ENCODE results near the gene MDC1. TPM values are rescaled to one million over a fixed set of nuclear protein-coding genes. Genes with fewer than 3 reads are reported as not detected.

The MDC1 gene
- total and polyA plus RNA-seq, 10 donors = 7.8 to 47.7 (median 22.1) TPM

DNA sequence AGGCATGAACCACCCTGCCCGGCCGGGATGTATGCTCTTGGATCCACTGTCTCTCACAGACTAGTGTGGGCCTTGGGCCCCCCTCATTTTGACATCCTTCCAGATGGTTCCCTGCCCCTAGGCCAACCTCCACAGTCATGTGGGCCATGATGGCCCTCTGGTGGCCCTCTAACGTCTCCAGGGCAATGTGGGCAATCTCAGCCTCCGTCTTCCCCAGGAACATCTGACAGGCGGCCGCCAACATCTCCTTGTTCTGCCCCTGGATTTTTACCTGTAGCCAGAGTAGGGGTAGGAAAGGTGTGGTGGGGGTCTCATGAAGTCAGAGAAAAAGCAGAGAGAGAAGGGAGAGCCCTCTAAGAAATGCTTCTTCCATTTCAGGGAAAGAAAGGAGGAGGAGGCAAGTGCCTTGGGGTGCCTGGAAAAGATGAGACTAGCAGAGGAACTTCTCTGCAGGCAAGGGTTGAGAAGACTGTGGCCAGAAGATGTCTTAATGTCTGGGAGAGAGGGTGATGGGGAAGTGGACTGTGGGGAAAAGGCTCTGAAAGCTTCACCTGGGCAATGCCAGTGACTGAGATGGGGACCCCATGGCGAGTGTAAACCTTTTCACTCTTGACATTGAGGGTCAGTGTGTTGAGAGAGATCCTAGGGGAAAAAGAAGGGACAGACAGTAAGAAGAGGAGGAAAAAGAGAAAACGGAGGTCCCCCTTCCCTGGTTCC lies 24.1 kb upstream of the MDC1 start:
- intact Hi-C loops (cut with DNase I; ENCODE audit: low total_unique reads) = loop anchor here (5.0 to 10.0 kb wide), 2 partner anchors 81 to 344 kb away; no protein-coding TSS in a partner anchor
- 69 to 78% (median 76%) methylated on average over 8 of the region's 8 CpGs for WGBS, 5 donors
- H3K4me3 ChIP-seq = peak overlapping the region; percentile 74 to 94 (median 87)
- peak overlapping the region; percentile 89 to 98 (median 94) for H3K27ac ChIP-seq
- no peak for DNase-seq
- TF ChIP-seq POLR2AphosphoS5 (IDR thresholded peaks at IDR 0.05) (no peak), POLR2A (IDR thresholded peaks at IDR 0.05) (no peak)
- TF ChIP-seq, protein P1, sequence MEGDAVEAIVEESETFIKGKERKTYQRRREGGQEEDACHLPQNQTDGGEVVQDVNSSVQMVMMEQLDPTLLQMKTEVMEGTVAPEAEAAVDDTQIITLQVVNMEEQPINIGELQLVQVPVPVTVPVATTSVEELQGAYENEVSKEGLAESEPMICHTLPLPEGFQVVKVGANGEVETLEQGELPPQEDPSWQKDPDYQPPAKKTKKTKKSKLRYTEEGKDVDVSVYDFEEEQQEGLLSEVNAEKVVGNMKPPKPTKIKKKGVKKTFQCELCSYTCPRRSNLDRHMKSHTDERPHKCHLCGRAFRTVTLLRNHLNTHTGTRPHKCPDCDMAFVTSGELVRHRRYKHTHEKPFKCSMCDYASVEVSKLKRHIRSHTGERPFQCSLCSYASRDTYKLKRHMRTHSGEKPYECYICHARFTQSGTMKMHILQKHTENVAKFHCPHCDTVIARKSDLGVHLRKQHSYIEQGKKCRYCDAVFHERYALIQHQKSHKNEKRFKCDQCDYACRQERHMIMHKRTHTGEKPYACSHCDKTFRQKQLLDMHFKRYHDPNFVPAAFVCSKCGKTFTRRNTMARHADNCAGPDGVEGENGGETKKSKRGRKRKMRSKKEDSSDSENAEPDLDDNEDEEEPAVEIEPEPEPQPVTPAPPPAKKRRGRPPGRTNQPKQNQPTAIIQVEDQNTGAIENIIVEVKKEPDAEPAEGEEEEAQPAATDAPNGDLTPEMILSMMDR (IDR thresholded peaks at IDR 0.05 in 8 of 11, conservative IDR thresholded peaks at IDR 0.05 in 3 of 11) = no peak
- H3K36me3 ChIP-seq = peaks cover 5 to 54% (median 33%) of the 10 kb centered on the region in 6 donors
- H3K9me3 ChIP-seq = no peaks in the 10 kb centered on the region
- H3K4me1 ChIP-seq = peaks cover 36 to 93% (median 80%) of the 10 kb centered on the region in 6 donors
- H3K27me3 ChIP-seq (replicated peaks in 1 of 7) = no peaks in the 10 kb centered on the region

DNA sequence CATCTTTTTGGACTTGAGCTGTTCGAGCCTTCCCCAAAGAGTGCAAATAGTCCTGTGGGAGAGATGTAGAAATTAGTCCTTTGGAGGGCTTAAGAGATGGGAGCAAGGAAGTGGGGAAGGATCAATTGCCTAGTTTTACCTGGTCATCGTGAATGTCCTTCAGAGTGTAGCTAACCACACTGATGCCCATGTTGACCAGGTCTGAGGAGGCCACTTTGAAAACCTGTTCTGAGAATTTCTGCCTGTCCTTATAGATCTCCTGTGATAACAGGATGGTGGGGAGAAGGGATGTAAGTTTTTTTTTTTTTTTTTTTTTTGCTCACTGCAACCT lies 23.4 kb upstream of the MDC1 start:
- TF ChIP-seq POLR2A (IDR thresholded peaks at IDR 0.05) (no peak), POLR2AphosphoS5 (IDR thresholded peaks at IDR 0.05) (no peak)
- TF ChIP-seq, protein P1 (IDR thresholded peaks at IDR 0.05 in 8 of 11, conservative IDR thresholded peaks at IDR 0.05 in 3 of 11) = no peak
- Histone ChIP-seq H3K4me1 (peaks cover 43 to 99% (median 88%) of the 10 kb centered on the region in 6 donors), H3K27me3 (replicated peaks in 1 of 7) (no peaks in the 10 kb centered on the region), H3K36me3 (peaks cover 5 to 61% (median 36%) of the 10 kb centered on the region in 6 donors), H3K4me3 (peak overlapping the region in 1 of 8 donors; percentile 74), H3K9me3 (no peaks in the 10 kb centered on the region), H3K27ac (peak overlapping the region in 7 of 8 donors; percentile 4 to 98 (median 94))
- DNase-seq = no peak
- 86 to 98% (median 87%) methylated on average over 2 of the region's 2 CpGs for WGBS, 5 donors
- intact Hi-C loops (cut with DNase I; ENCODE audit: low total_unique reads) = loop anchor here (5.0 to 10.0 kb wide), 2 partner anchors 82 to 344 kb away; no protein-coding TSS in a partner anchor

DNA sequence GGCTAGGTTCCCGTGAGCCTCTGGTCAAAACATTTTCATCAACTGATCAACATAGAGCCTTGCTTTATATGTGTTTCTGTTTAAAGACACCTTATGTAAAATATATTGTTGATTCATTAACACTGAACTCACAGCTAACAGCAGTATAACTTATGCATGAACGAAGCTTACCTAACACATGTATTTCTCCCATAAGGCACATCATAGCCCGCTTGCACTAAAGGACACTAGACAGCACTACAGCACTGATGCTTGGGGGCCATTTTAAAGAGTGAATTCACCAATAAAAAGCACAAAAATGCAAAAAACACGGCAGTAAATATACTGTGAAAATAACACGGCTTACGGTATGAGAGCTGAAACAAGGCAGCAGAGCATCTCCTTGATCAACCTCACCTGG lies 21.5 kb upstream of the MDC1 start:
- H3K4me3 ChIP-seq = no peak overlapping the region
- no peak for DNase-seq
- H3K36me3 ChIP-seq = peaks cover 5 to 81% (median 54%) of the 10 kb centered on the region in 6 donors
- TF ChIP-seq POLR2A (IDR thresholded peaks at IDR 0.05) = no peak
- TF ChIP-seq POLR2AphosphoS5 (IDR thresholded peaks at IDR 0.05) = no peak
- TF ChIP-seq, protein P1 (IDR thresholded peaks at IDR 0.05 in 8 of 11, conservative IDR thresholded peaks at IDR 0.05 in 3 of 11) = no peak
- H3K27me3 ChIP-seq (replicated peaks in 1 of 7) = no peaks in the 10 kb centered on the region
- H3K4me1 ChIP-seq = peaks cover 43 to 91% (median 81%) of the 10 kb centered on the region in 6 donors
- intact Hi-C loops (cut with DNase I; ENCODE audit: low total_unique reads) = no loop called here
- WGBS, 5 donors = 89 to 94% (median 91%) methylated on average over 6 of the region's 6 CpGs
- peak overlapping the region in 3 of 8 donors; percentile 73 to 84 (median 77) for H3K27ac ChIP-seq
- no peaks in the 10 kb centered on the region for H3K9me3 ChIP-seq

DNA sequence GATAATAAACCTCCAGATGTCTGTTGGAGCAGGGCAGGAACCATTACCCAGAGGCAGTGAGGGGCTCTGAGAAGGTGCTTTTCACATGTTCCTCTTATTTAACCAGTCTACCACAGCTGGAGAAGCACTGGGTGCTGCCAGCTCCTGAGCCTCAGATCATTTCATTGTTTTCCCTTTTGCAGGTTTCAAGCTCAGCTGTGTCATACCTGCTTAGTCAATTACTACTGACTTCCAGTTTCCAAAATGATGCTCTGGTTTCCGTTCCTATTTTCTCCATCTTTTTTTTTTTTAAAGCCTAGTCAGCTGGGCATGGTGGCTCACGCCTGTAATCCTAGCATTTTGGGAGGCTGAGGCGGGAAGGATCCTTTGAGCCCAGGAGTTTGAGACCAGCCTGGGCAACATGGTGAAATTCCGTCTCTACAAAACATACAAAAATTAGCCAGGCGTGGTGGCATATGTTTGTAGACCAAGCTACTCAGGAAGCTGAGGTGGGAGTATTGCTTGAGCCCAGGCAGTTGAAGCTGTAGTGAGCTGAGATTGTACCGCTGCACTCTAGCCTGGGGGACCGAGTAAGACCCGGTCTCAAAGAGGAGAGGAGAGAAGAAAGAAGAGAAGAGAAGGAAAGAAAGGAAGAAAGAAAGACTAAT lies 18.7 kb upstream of the MDC1 start:
- no peaks in the 10 kb centered on the region for H3K9me3 ChIP-seq
- H3K4me3 ChIP-seq = no peak overlapping the region
- H3K27me3 ChIP-seq (replicated peaks in 1 of 7) = no peaks in the 10 kb centered on the region
- intact Hi-C loops (cut with DNase I; ENCODE audit: low total_unique reads) = no loop called here
- TF ChIP-seq POLR2A (IDR thresholded peaks at IDR 0.05) = no peak
- TF ChIP-seq, protein P1 (IDR thresholded peaks at IDR 0.05 in 8 of 11, conservative IDR thresholded peaks at IDR 0.05 in 3 of 11) = no peak
- no peak for TF ChIP-seq POLR2AphosphoS5 (IDR thresholded peaks at IDR 0.05)
- H3K4me1 ChIP-seq = peaks cover 33 to 93% (median 66%) of the 10 kb centered on the region in 6 donors
- peak overlapping the region in 5 of 8 donors; percentile 17 to 84 (median 74) for H3K27ac ChIP-seq
- DNase-seq = no peak
- peaks cover 5 to 100% (median 72%) of the 10 kb centered on the region in 6 donors for H3K36me3 ChIP-seq
- WGBS, 5 donors = 65 to 80% (median 72%) methylated on average over 8 of the region's 8 CpGs

Data from spleen (tissue), 11 donors.